PC-9 (cell line): ENCODE results near the gene SCAPER. TPM values are rescaled to one million over a fixed set of nuclear protein-coding genes. Genes with fewer than 3 reads are reported as not detected.
"Not testable (repeated sequence)": the region's sequence is repeated elsewhere in the genome, so short reads cannot be mapped to it uniquely, and the experiment has no call there.

ENCODE experiments used
- BruUV-seq: library from RNA; stranded (reverse); fragments of 400-500 nt; replicated peaks from 2 replicates; lab custom pipeline; 2021; lab: Mats Ljungman, UMichigan
- CTCF ChIA-PET: fragments of 300-600 bp; sonication (Branson Sonifier 250); formaldehyde crosslinking; loops from one replicate; lab custom pipeline; 2022; ENCODE audit warnings: antibody characterized with exemption; lab: Charles Lee
- POLR2A ChIA-PET: fragments of 300-600 bp; sonication (Branson Sonifier 250); formaldehyde crosslinking; loops from one replicate; lab custom pipeline; 2022; ENCODE audit warnings: antibody characterized with exemption; ENCODE audit not compliant: unreplicated experiment; lab: Charles Lee
- DNase-seq, 2 experiments: peaks; one replicate each; pipeline versions ENCODE4 v3.0.0 to v3.0.0-alpha.2; 2015 to 2022; ENCODE audit warnings: mixed read lengths in 1 of 2
- H2AFZ ChIP-seq: fragments of 200-600 bp; sonication (generic); 2 replicates; pipeline ENCODE4 v1.8.1; 2017; ENCODE audit warnings: antibody characterized with exemption
- H3F3A ChIP-seq: fragments of 200-600 bp; sonication (generic); 2 replicates; pipeline ENCODE4 v1.8.1; 2017; ENCODE audit warnings: antibody characterized with exemption, mild to moderate bottlenecking, low read depth; ENCODE audit not compliant: insufficient read depth
- H3K27ac ChIP-seq: fragments of 200-600 bp; sonication (generic); 2 replicates; pipeline ENCODE4 v1.6.1; 2016; ENCODE audit warnings: mixed run types
- H3K27me3 ChIP-seq: fragments of 200-600 bp; sonication (generic); 2 replicates; pipeline ENCODE4 v1.6.1; 2016; ENCODE audit warnings: low read depth, mixed run types; ENCODE audit not compliant: insufficient read depth
- H3K36me3 ChIP-seq: fragments of 200-600 bp; sonication (generic); 2 replicates; pipeline ENCODE4 v1.6.1; 2016; ENCODE audit warnings: low read depth, mixed run types
- H3K4me1 ChIP-seq: fragments of 200-600 bp; sonication (generic); replicated peaks from 2 replicates; pipeline ENCODE4 v1.6.1; 2016; ENCODE audit warnings: mixed run types; ENCODE audit not compliant: insufficient read depth
- H3K4me2 ChIP-seq: fragments of 200-600 bp; sonication (generic); 2 replicates; pipeline ENCODE4 v1.6.1; 2017; ENCODE audit warnings: mixed run types
- H3K4me3 ChIP-seq: fragments of 200-600 bp; sonication (generic); 2 replicates; pipeline ENCODE4 v1.6.1; 2016; ENCODE audit warnings: mixed run types
- H3K79me2 ChIP-seq: fragments of 200-600 bp; sonication (generic); 2 replicates; pipeline ENCODE4 v1.6.1; 2017; ENCODE audit warnings: low read depth, mixed run types
- H3K9me2 ChIP-seq: fragments of 200-600 bp; sonication (generic); 2 replicates; pipeline ENCODE4 v1.8.1; 2017; ENCODE audit warnings: mild to moderate bottlenecking; ENCODE audit not compliant: insufficient read depth
- H3K9me3 ChIP-seq: fragments of 200-600 bp; sonication (generic); 2 replicates; pipeline ENCODE4 v1.8.1; 2016; ENCODE audit warnings: low read depth; ENCODE audit not compliant: insufficient read depth
- H4K20me1 ChIP-seq: fragments of 200-600 bp; sonication (generic); 2 replicates; pipeline ENCODE4 v1.8.1; 2017; ENCODE audit not compliant: insufficient read depth
- CTCF ChIP-seq: fragments of 200-600 bp; sonication (generic); conservative IDR thresholded peaks from 2 replicates; pipeline ENCODE4 v1.6.1; 2017; ENCODE audit warnings: mixed run types, antibody characterized with exemption, mild to moderate bottlenecking, moderate library complexity
- EZH2 ChIP-seq: fragments of 200-600 bp; sonication (generic); IDR thresholded peaks from 2 replicates; pipeline ENCODE4 v1.8.0; 2017; ENCODE audit warnings: antibody characterized with exemption, low read depth
- intact Hi-C: fragments of 100-400 bp; cut with micrococcal nuclease; formaldehyde crosslinking; loops from one replicate; pipeline ENCODE4 v1.10.0; 2022; ENCODE audit not compliant: unreplicated experiment
- total RNA-seq: library from RNA; stranded (reverse); gene quantifications from 2 replicates; pipeline ENCODE4 v1.2.3, GENCODE V29; 2021

SCAPER gene
- total RNA-seq, 1 experiment from 2014 or later = 18.7 TPM

- Histone ChIP-seq H3K4me2 (no peak overlapping the region), H3K4me3 (no peak overlapping the region), H3K9me3 (no peaks in the 10 kb centered on the region), H4K20me1 (no peaks in the 10 kb centered on the region), H2AFZ (no peak overlapping the region), H3K27me3 (no peaks in the 10 kb centered on the region), H3K27ac (no peak overlapping the region), H3F3A (0 out of 2 replicates have a peak, but pooled peaks cover 4% of the 10 kb centered on the region), H3K4me1 (peaks cover 10% of the 10 kb centered on the region; the same call in 1 of the 2 replicates), H3K9me2 (no peaks in the 10 kb centered on the region), H3K36me3 (no peaks in the 10 kb centered on the region), H3K79me2 (no peaks in the 10 kb centered on the region)
- intact Hi-C loops = no loop called here
- no TSS peak for BruUV-seq
- ChIA-PET CTCF (no interaction called here), POLR2A (interaction anchor here (0.7 kb wide), 1 partner anchor 19 kb away, joined by 5 read pairs; no protein-coding TSS in a partner anchor)
- TF ChIP-seq EZH2 (no peak), CTCF (no peak)
- peak; percentile 31 to 60 for DNase-seq
These were observed 473.2 kb downstream of the SCAPER start for GRCh38 chr15:76431971-76432370.

GRCh38 chr15:76430711-76431110 is 474.4 kb downstream of the SCAPER start:
- H3K27me3 ChIP-seq, CTCF ChIA-PET, BruUV-seq, H3F3A ChIP-seq, H2AFZ ChIP-seq, H3K4me1 ChIP-seq, H3K9me2 ChIP-seq, H3K79me2 ChIP-seq, H3K4me2 ChIP-seq, POLR2A ChIA-PET, DNase-seq, H3K9me3 ChIP-seq, H3K4me3 ChIP-seq, H4K20me1 ChIP-seq, H3K27ac ChIP-seq, intact Hi-C loops, H3K36me3 ChIP-seq: not testable (repeated sequence)

GRCh38 chr15:76429661-76430060 is 475.5 kb downstream of the SCAPER start:
- ChIA-PET POLR2A (no interaction called here), CTCF (no interaction called here)
- no peaks in the 10 kb centered on the region for H3K9me3 ChIP-seq

More at GRCh38 chr15:76429661-76430060, 475.5 kb downstream of the SCAPER start:
- H4K20me1 ChIP-seq = no peaks in the 10 kb centered on the region
- no peaks in the 10 kb centered on the region for H3K79me2 ChIP-seq
- BruUV-seq = no TSS peak
- no peak for DNase-seq
- no peaks in the 10 kb centered on the region for H3K9me2 ChIP-seq
- no peak overlapping the region for H3K27ac ChIP-seq
- H3K4me3 ChIP-seq = no peak overlapping the region
- H2AFZ ChIP-seq = no peak overlapping the region
- 0 out of 2 replicates have a peak, but pooled peaks cover 4% of the 10 kb centered on the region for H3F3A ChIP-seq
- TF ChIP-seq EZH2 (no peak), CTCF (no peak)
- intact Hi-C loops = no loop called here
- H3K36me3 ChIP-seq = no peaks in the 10 kb centered on the region
- no peak overlapping the region for H3K4me2 ChIP-seq
- no peaks in the 10 kb centered on the region for H3K27me3 ChIP-seq
- peaks cover 10% of the 10 kb centered on the region; the same call in 1 of the 2 replicates for H3K4me1 ChIP-seq
